KOPT-K1 (cell line): ENCODE results near the gene JPT2.
"Not testable (repeated sequence)": the region's sequence is repeated elsewhere in the genome, so short reads cannot be mapped to it uniquely, and the experiment has no call there.

Experiments used
- H3K27ac ChIP-seq: fragments of 200-600 bp; sonication (generic); 2 replicates; pipeline ENCODE4 v1.5.1; 2016; ENCODE audit warnings: antibody characterized with exemption, mild to moderate bottlenecking, low read depth, low read length; ENCODE audit not compliant: poor library complexity, severe bottlenecking
- H3K36me3 ChIP-seq: fragments of 200-600 bp; sonication (generic); 2 replicates; pipeline ENCODE4 v1.5.1; 2017; ENCODE audit warnings: antibody characterized with exemption, mild to moderate bottlenecking, low read length, moderate library complexity; ENCODE audit not compliant: insufficient read depth
- H3K9me3 ChIP-seq: fragments of 200-600 bp; sonication (generic); 2 replicates; pipeline ENCODE4 v1.5.1; 2017; ENCODE audit warnings: antibody characterized with exemption, low read length, mild to moderate bottlenecking; ENCODE audit not compliant: insufficient read depth, poor library complexity, severe bottlenecking

JPT2 gene

GRCh38 chr16:1678500-1679098 lies 520 bp downstream of the JPT2 start:
- H3K9me3 ChIP-seq = no peaks in the 10 kb centered on the region
- peaks cover 61% of the 10 kb centered on the region for H3K36me3 ChIP-seq
- H3K27ac ChIP-seq = peak overlapping the region; percentile 73

GRCh38 chr16:1680361-1680760 lies 2.3 kb downstream of the JPT2 start:
- Histone ChIP-seq H3K9me3 (no peaks in the 10 kb centered on the region), H3K27ac (no peak overlapping the region), H3K36me3 (peaks cover 62% of the 10 kb centered on the region)

- peaks cover 62% of the 10 kb centered on the region for H3K36me3 ChIP-seq
- no peak overlapping the region for H3K27ac ChIP-seq
- no peaks in the 10 kb centered on the region for H3K9me3 ChIP-seq
Measured at GRCh38 chr16:1681032-1681431, 3.0 kb downstream of the JPT2 start.

GRCh38 chr16:1687427-1688316 lies 9.6 kb downstream of the JPT2 start:
- H3K36me3 ChIP-seq = peaks cover 93% of the 10 kb centered on the region
- no peaks in the 10 kb centered on the region for H3K9me3 ChIP-seq
- H3K27ac ChIP-seq = no peak overlapping the region

GRCh38 chr16:1688807-1689560 lies 10.9 kb downstream of the JPT2 start:
- Histone ChIP-seq H3K36me3 (peaks cover 98% of the 10 kb centered on the region), H3K9me3 (no peaks in the 10 kb centered on the region)

GRCh38 chr16:1689853-1690252 lies 11.8 kb downstream of the JPT2 start:
- H3K36me3 ChIP-seq = peaks cover 98% of the 10 kb centered on the region
- no peaks in the 10 kb centered on the region for H3K9me3 ChIP-seq
- H3K27ac ChIP-seq = no peak overlapping the region

More at GRCh38 chr16:1688807-1689560, 10.9 kb downstream of the JPT2 start:
- no peak overlapping the region for H3K27ac ChIP-seq

GRCh38 chr16:1690810-1691209 lies 12.7 kb downstream of the JPT2 start:
- Histone ChIP-seq H3K27ac (no peak overlapping the region), H3K9me3 (no peaks in the 10 kb centered on the region), H3K36me3 (peaks cover 98% of the 10 kb centered on the region)

- Histone ChIP-seq H3K36me3 (peaks cover 99% of the 10 kb centered on the region), H3K9me3 (no peaks in the 10 kb centered on the region), H3K27ac (no peak overlapping the region)
Measured at GRCh38 chr16:1691276-1691675, 13.2 kb downstream of the JPT2 start.

- Histone ChIP-seq H3K27ac (no peak overlapping the region), H3K36me3 (peaks cover 100% of the 10 kb centered on the region)
Measured at GRCh38 chr16:1691956-1692355, 13.9 kb downstream of the JPT2 start.

GRCh38 chr16:1696863-1697262 lies 18.8 kb downstream of the JPT2 start:
- Histone ChIP-seq H3K9me3 (no peaks in the 10 kb centered on the region), H3K27ac (no peak overlapping the region), H3K36me3 (peaks cover 100% of the 10 kb centered on the region)

More at GRCh38 chr16:1691956-1692355, 13.9 kb downstream of the JPT2 start:
- H3K9me3 ChIP-seq = no peaks in the 10 kb centered on the region

GRCh38 chr16:1698680-1699079 lies 20.6 kb downstream of the JPT2 start:
- H3K27ac ChIP-seq = no peak overlapping the region
- no peaks in the 10 kb centered on the region for H3K9me3 ChIP-seq
- peaks cover 99% of the 10 kb centered on the region for H3K36me3 ChIP-seq

GRCh38 chr16:1700246-1700645 lies 22.2 kb downstream of the JPT2 start:
- Histone ChIP-seq H3K9me3 (no peaks in the 10 kb centered on the region), H3K36me3 (peaks cover 83% of the 10 kb centered on the region), H3K27ac (no peak overlapping the region)

GRCh38 chr16:1701216-1701878 lies 23.3 kb downstream of the JPT2 start:
- no peak overlapping the region for H3K27ac ChIP-seq
- no peaks in the 10 kb centered on the region for H3K9me3 ChIP-seq
- peaks cover 72% of the 10 kb centered on the region for H3K36me3 ChIP-seq

- not testable (repeated sequence) for H3K9me3 ChIP-seq
- H3K27ac ChIP-seq = peak overlapping the region; percentile 71
- H3K36me3 ChIP-seq = peaks cover 49% of the 10 kb centered on the region
Measured at GRCh38 chr16:1705324-1705687, 27.2 kb downstream of the JPT2 start.
